GM23338 (cell line): Measurements from ENCODE around the gene ATOH8. TPM values are rescaled to one million over a fixed set of nuclear protein-coding genes. Genes with fewer than 3 reads are reported as not detected.

Experiments
- ATAC-seq: fragments of 200-7000 bp; cut with Tn5 transposase; 3 replicates; pipeline ENCODE4 v1.9.1; 2020
- DNase-seq: peaks from one replicate; pipeline ENCODE4 v3.0.0-alpha.2; 2015; ENCODE audit warnings: low spot score
- H2AFZ ChIP-seq: fragments of 200-600 bp; sonication (generic); 2 replicates; pipeline ENCODE4 v1.8.0; 2016; ENCODE audit warnings: antibody characterized with exemption, mild to moderate bottlenecking, moderate library complexity
- H3F3A ChIP-seq: fragments of 200-600 bp; sonication (generic); replicated peaks from 2 replicates; pipeline ENCODE4 v1.8.0; 2017; ENCODE audit warnings: antibody characterized with exemption, mixed run types, low read depth
- H3K27ac ChIP-seq: fragments of 200-600 bp; sonication (generic); 2 replicates; pipeline ENCODE4 v1.6.1; 2016; ENCODE audit warnings: low read depth
- H3K27me3 ChIP-seq: fragments of 200-600 bp; sonication (generic); 2 replicates; pipeline ENCODE4 v1.8.0; 2016; ENCODE audit warnings: mild to moderate bottlenecking, mixed run types, moderate library complexity; ENCODE audit not compliant: insufficient read depth
- H3K36me3 ChIP-seq: fragments of 200-600 bp; sonication (generic); 2 replicates; pipeline ENCODE4 v1.8.0; 2016; ENCODE audit warnings: mild to moderate bottlenecking; ENCODE audit not compliant: insufficient read depth
- H3K4me1 ChIP-seq: fragments of 200-600 bp; sonication (generic); 2 replicates; pipeline ENCODE4 v1.8.0; 2016; ENCODE audit warnings: mild to moderate bottlenecking, moderate library complexity; ENCODE audit not compliant: insufficient read depth
- H3K4me2 ChIP-seq: fragments of 200-600 bp; sonication (generic); 2 replicates; pipeline ENCODE4 v1.7.1; 2017; ENCODE audit warnings: mixed run types
- H3K4me3 ChIP-seq: fragments of 200-600 bp; sonication (generic); 2 replicates; pipeline ENCODE4 v1.6.1; 2016; ENCODE audit warnings: mixed run types
- H3K79me2 ChIP-seq: fragments of 200-600 bp; sonication (generic); replicated peaks from 2 replicates; pipeline ENCODE4 v1.8.0; 2017; ENCODE audit warnings: mild to moderate bottlenecking; ENCODE audit not compliant: insufficient read depth
- H3K9me2 ChIP-seq: fragments of 200-600 bp; sonication (generic); 2 replicates; pipeline ENCODE4 v1.8.0; 2017; ENCODE audit not compliant: insufficient read depth
- H4K20me1 ChIP-seq: fragments of 200-600 bp; sonication (generic); replicated peaks from 2 replicates; pipeline ENCODE4 v1.8.0; 2017; ENCODE audit warnings: mild to moderate bottlenecking; ENCODE audit not compliant: insufficient read depth
- H3K27ac Mint-ChIP-seq: 2 replicates; pipeline ENCODE4 v1.8.0; 2020; ENCODE audit warnings: inconsistent platforms, mild to moderate bottlenecking, moderate library complexity, mixed read lengths
- H3K27me3 Mint-ChIP-seq: 3 replicates; pipeline ENCODE4 v1.8.0; 2022; ENCODE audit warnings: low read depth, mild to moderate bottlenecking, moderate library complexity, mixed read lengths, inconsistent platforms; ENCODE audit not compliant: insufficient read depth, poor library complexity
- H3K36me3 Mint-ChIP-seq: 3 replicates; pipeline ENCODE4 v1.8.0; 2021; ENCODE audit warnings: low read depth, mild to moderate bottlenecking, inconsistent platforms, moderate library complexity, mixed read lengths
- H3K4me1 Mint-ChIP-seq: 3 replicates; pipeline ENCODE4 v1.8.0; 2020; ENCODE audit warnings: mild to moderate bottlenecking, inconsistent platforms, mixed read lengths
- H3K4me3 Mint-ChIP-seq: 3 replicates; pipeline ENCODE4 v1.8.0; 2021; ENCODE audit warnings: moderate library complexity, mild to moderate bottlenecking, inconsistent platforms, mixed read lengths
- H3K9me3 Mint-ChIP-seq: 3 replicates; pipeline ENCODE4 v1.8.0; 2020; ENCODE audit warnings: moderate library complexity, mild to moderate bottlenecking, inconsistent platforms, mixed read lengths
- CREB1 ChIP-seq: fragments of 250-450 bp; sonication (Bioruptor Pico); IDR thresholded peaks from 2 replicates; pipeline ENCODE4 v1.5.0; 2020; ENCODE audit warnings: low read depth, mild to moderate bottlenecking, moderate library complexity
- CTCF ChIP-seq, 2 experiments: fragments of 200-600 bp in 1 of 2; sonication (generic) in 1 of 2; conservative IDR thresholded peaks; 2 replicates each; pipeline versions ENCODE4 v1.5.1 to v1.6.1; 2016 to 2017; ENCODE audit warnings: antibody characterized with exemption in 2 of 2, low read depth in 2 of 2, mild to moderate bottlenecking in 2 of 2, moderate library complexity in 1 of 2
- EZH2phosphoT487 ChIP-seq: fragments of 200-600 bp; sonication (generic); IDR thresholded peaks from one replicate; pipeline ENCODE4 v1.8.1; 2018; ENCODE audit warnings: antibody characterized with exemption; ENCODE audit not compliant: unreplicated experiment
- STAT1 ChIP-seq: IDR thresholded peaks from one replicate; pipeline ENCODE4 v1.6.1; 2016; ENCODE audit warnings: antibody characterized with exemption; ENCODE audit not compliant: unreplicated experiment
- ZNF331 ChIP-seq: fragments of 250-450 bp; sonication (Bioruptor Pico); IDR thresholded peaks from 2 replicates; pipeline ENCODE4 v1.5.0; 2020; ENCODE audit warnings: low read depth, mild to moderate bottlenecking, moderate library complexity
- ZNF462 ChIP-seq: fragments of 250-450 bp; sonication (Bioruptor Pico); IDR thresholded peaks from 2 replicates; pipeline ENCODE4 v1.5.0; 2020; ENCODE audit warnings: mild to moderate bottlenecking, moderate library complexity
- polyA plus RNA-seq: library from polyadenylated mRNA; unstranded; fragments of >200 nt; fragmentation: Nextera tagmentation; extraction: Ambion mirVana; gene quantifications from 2 replicates; pipeline ENCODE4 v1.2.1, GENCODE V29; 2016
- total RNA-seq: library from RNA; depleted of rRNA; stranded (reverse); fragments of >200 nt; shearing (Covaris generic); gene quantifications from 2 replicates; pipeline ENCODE4 v1.2.3, GENCODE V29; 2014

The ATOH8 gene
- total and polyA plus RNA-seq, 2 experiments from 2014 or later: 0.11 to 0.97 TPM

GRCh38 chr2:85716346-85716914 lies 37.4 kb upstream of the ATOH8 start (continued):
- TF ChIP-seq CTCF (conservative IDR thresholded peaks at IDR 0.05; ENCODE audit: low read depth in 2 of 2): no peak
- no peak for TF ChIP-seq EZH2phosphoT487
- no peak for TF ChIP-seq ZNF462 (CRISPR knock-in tag)

- Mint-ChIP-seq H3K27ac (no peak overlapping the region), H3K4me3 (no peak overlapping the region)
- TF ChIP-seq CREB1 (CRISPR knock-in tag) (no peak), ZNF462 (CRISPR knock-in tag) (no peak), ZNF331 (CRISPR knock-in tag) (no peak), STAT1 (no peak), EZH2phosphoT487 (no peak)
These were observed 36.3 kb upstream of the ATOH8 start for GRCh38 chr2:85717308-85718008.

More at GRCh38 chr2:85717308-85718008, 36.3 kb upstream of the ATOH8 start:
- H3K79me2 ChIP-seq: no peaks in the 10 kb centered on the region
- ATAC-seq: no peak
- no peaks in the 10 kb centered on the region for H3K27me3 ChIP-seq
- no peaks in the 10 kb centered on the region for H3K36me3 ChIP-seq
- H3K4me2 ChIP-seq: no peak overlapping the region
- no peak overlapping the region for H3K27ac ChIP-seq
- no peaks in the 10 kb centered on the region for H3K4me1 Mint-ChIP-seq
- peaks cover 7% of the 10 kb centered on the region for H3K27me3 Mint-ChIP-seq
- H3K9me3 Mint-ChIP-seq: no peaks in the 10 kb centered on the region; the same call in 2 of the 3 replicates
- no peaks in the 10 kb centered on the region for H3K36me3 Mint-ChIP-seq
- H3K9me2 ChIP-seq: 0 out of 2 replicates have a peak, but pooled peaks cover 5% of the 10 kb centered on the region
- H3F3A ChIP-seq: no peaks in the 10 kb centered on the region
- H3K4me3 ChIP-seq: no peak overlapping the region
- H4K20me1 ChIP-seq: no peaks in the 10 kb centered on the region
- no peaks in the 10 kb centered on the region for H3K4me1 ChIP-seq
- no peak for DNase-seq
- H2AFZ ChIP-seq: no peak overlapping the region
